HG03558 (cell line): Measurements from ENCODE around the gene HS3ST5.
"Not testable (repeated sequence)": the region's sequence is repeated elsewhere in the genome, so short reads cannot be mapped to it uniquely, and the experiment has no call there.

Source experiments
- ATAC-seq: cut with Tn5 transposase; IDR thresholded peaks from one replicate; pipeline ENCODE4 v1.9.1; 2021; ENCODE audit warnings: moderate number of reproducible peaks; ENCODE audit not compliant: unreplicated experiment; ENCODE audit errors: extremely low read depth

HS3ST5 gene

DNA sequence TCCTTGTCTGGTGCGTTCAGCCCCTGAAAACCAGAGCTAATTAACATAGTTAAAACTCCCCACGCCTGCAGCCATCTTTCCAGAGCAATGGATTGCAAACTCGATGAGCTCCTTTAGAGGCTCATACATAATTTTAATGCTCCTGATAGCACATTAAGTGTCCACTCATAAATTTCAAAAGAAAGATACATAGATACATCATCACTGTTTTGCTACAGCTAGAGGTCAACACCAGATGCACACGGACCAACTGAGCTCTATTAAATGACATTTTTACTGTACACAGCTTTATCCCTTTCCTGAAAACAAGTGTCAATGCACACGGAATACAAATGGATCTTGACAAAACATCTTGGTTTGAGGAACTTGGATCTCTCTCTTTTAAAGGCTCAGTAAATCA is 280.6 kb downstream of the HS3ST5 start:
- ATAC-seq: no peak

DNA sequence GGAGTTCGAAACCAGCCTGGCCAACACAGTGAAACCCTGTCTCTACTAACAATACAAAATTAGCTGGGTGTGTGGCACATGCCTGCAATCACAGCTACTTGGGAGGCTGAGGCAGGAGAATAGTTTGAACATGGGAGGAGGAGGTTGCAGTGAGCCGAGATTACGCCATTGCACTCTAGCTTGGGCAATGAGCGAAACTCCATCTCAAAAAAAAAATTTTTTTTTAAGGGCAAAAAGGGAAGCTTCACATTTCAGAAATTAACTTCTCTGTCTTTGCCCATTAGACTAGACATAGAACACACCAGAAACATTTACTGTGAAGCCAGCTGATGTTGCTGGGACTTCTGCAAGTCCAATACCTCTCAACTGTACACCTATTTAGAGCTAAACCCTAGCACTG is 281.1 kb downstream of the HS3ST5 start:
- no peak for ATAC-seq

DNA sequence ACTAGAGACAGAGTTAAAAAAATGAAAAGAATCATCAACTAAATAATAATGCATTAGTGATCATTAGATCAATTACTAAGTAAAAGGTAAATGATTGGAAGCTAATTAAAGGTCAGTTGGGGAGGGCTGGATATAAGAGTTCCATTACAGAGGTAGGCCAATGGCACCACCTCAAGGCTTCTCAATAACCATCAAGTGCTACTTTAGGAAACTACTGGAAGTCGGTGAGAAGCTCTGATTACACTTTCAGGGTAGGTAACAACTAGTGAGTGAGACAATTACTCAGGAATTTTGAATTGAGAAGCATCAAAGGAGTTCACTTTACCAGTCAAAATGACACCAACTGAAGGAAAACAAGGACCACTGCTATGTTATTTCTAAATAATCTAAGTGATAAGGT is 281.7 kb downstream of the HS3ST5 start:
- ATAC-seq: no peak

DNA sequence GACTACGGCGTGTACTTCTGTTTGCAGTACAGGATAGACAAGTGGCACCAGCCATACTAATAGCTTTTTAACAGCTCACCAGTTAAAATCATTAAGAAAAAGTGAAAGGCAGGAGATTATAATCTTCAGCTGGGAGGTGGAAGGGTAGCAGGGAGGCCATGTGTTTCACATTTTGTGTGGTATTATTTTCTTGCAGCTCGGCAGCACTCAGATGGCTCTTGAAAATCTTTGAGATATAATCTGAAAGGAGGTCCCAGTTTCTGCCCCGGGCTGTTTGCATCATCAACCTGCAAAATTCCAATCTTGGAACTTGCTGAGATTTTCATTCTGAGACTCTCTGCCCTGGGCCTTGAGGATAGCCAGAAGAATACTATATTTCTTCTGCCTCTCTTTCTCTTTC is 284.4 kb downstream of the HS3ST5 start:
- no peak for ATAC-seq

DNA sequence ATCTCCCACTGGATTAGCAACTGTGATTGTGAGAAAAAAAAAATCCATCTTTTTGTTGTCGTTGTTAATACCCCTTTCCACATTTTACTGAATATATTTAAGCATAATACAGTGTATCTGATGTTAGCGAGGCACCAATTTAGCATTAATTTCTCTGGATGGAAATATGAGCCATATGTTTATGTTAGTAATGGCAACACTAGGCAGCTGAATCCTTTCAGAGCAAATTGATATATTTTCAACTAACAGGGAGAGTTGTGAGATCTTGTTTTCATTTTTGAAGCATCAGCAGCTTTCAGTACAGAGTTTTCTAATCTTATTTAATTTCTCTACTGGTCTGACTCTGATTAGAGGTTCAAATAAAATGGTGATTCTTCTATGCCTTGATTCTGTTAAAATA is 287.1 kb downstream of the HS3ST5 start:
- ATAC-seq: no peak

DNA sequence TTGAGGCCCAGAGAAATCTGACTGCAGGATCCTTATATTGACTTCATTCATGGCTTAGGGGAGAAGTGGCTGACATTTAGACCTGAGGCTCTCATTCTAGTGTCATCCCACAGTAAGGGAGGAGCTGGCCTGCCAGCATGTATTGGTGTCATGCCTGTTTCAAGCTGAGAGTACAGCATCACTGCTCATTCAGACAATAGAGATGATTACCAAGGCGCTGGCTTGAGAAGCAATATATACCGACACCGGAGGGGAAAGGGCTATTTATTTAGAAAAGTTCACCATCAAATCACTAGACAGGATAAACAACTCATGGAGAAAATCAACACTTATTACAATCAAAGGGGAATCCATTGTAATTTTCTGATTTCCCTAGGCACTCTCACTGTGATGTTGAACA is 287.5 kb downstream of the HS3ST5 start:
- ATAC-seq: no peak

DNA sequence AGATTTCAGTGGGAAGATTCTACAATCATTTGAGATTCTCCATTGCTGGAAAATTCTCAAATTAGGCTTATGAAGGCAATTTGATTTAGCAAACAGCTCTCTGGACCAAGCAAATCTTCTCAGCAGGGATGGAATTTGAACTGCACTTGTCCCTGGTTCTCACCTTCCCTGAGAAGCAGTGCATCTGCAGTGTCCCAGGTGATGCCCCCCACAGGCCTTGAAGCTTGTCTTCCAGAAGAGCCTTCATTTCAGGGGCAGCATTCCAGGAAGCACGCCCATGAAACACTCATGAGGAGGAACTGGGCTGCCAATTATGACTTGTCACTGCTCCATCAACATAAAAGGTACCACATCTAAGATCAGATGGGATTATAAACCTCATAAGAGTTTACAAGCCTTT is 289.0 kb downstream of the HS3ST5 start:
- no peak for ATAC-seq

DNA sequence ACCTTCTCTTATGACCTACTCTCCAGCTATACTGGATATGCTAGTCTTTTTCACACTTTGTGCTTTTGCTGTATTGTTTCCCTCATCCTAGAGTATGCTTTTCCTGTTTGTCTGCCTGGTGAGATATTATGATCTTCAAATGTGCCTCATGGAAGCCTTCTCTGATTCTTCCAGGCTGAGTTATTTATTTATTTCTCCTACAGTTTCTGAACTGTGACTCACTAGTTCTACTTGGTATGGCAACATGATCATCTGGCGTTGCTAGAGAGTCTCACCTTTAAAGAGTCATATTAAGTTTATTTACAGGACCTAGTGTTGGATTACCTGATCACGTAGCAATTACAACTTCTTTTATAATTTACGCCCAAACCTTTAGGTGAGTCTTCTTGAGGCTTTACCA is 290.7 kb downstream of the HS3ST5 start:
- ATAC-seq: no peak

DNA sequence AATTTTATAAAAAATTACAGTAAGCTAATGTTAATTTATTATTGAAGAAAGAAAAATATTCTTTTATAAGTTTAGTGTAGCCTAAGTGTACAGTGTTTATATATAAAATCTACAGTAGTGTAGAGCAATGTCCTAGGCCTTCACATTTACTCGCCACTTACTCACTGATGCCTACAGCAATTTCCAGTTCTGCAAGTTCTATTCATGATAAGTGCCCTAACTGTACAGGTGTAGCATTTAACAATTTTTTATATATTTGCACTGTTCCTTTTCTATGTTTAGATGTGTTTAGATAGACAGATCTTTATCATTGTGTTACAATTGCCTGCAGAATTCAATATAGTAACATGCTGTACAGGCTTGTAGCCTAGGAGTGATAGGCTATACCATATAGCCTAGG is 291.8 kb downstream of the HS3ST5 start:
- ATAC-seq: no peak

DNA sequence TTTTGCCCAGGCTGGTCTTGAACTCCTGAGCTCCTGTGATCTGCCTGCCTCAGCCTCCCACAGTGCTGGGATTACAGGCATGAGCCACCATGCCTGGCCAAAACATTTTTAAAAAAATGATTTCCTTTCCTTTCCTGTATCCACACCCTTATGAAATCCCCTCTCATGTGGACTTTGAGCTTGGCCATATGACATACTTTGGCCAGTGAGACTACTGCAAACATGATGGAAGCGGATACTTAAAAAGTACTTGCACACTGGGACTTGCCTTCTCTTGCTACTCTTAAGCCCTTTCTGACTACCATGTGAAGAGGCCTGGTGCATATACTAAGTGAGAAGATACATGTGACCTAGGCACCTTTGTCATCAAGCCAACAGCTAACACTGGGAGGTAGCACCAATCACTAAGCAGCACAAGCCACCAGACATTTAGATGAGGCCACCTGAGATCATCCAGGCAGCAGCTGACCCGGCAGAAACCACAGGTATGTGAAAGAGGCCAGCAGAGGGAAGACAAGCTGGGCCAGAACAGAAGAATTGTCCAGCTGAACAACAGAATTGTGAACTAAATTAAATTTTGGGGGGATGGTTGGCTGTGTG is 293.4 kb downstream of the HS3ST5 start:
- no peak for ATAC-seq

DNA sequence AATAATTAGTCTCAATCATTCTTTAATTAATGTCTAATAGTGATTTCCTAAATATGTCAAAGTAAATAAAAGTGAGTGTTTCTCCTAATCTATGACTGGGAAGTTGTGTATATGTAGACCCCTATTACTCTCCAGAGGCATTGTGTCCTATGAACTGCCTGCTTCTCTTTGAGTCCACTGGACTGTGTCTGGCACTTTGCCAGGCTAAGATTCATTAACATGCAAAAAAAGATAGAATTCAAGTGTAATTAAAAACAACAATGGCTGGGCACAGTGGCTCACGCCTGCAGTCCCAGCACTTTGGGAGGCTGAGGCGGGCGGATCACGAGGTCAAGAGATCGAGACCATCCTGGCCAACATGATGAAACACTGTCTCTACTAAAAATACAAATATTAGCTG is 298.3 kb downstream of the HS3ST5 start:
- not testable (repeated sequence) for ATAC-seq

DNA sequence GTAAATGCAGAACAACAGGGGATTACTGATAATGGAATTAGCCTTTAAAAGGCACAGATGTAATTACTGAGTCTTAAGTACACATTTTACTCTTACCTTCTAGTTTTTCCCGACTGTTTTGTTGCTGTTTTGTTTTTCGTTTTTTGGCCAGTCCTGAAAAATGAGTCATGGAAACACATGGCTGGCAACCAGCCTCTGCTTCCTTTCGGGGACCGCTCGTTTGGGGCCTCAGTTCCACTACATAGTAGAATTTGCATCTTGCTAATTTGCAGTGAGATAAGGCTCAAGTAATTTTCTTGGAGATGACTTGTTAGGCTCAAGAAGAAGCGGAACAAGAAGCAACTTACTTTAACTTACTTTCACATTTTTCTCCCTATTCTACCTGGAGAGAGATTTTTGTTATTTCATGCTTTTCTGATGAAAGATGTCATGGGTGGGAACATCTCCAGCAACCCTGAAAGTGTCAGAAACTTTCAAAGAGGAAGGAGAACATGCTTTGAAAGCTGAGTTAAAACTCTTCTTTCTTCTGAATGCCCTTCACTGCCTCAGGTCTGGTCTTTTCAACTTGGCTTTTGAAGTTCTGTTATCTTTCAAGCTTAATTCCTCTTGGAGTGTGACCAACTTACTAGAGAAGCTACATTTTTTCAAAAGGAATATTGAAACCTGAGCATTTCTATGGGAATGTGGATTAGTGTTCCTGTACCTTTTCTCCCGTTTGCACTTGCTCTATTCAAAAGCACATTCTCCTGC is 300.4 kb downstream of the HS3ST5 start:
- ATAC-seq: no peak

DNA sequence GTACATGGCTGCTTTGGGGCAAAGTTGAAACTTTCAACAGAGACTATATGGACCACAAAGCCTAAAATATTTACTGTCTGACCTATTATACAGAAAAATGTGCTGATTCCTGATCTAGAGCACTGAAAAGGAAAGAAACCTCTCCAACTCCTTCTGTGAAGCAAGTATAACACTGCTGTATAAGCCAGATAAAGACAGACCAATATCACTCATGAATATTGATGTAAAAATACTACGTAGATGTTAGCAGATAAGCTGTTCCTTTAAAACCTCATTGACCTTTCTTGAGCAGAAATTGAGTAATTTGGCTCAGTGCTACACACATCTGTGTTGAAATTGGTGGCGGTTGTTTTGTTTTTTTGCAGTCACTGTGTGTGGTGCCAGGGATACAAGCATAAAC is 302.0 kb downstream of the HS3ST5 start:
- ATAC-seq: no peak

DNA sequence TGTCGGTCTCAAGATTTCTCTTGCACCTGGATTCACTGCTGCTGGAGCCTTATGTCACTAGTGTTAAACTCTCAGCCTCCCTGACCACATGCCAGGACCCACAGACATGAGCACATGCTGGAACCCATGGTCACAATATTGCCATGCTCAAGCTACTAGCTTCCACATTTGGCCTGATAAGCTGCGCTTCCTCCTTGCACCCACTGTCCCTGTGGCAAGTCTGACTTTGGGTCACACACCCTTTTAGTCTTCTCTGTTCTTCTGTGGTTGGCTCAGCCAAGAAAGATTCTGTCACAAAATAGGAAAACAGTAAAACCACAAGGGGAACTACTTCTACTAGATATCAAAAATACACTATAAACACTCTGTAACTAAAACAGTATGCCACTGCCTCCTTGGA is 303.0 kb downstream of the HS3ST5 start:
- no peak for ATAC-seq

DNA sequence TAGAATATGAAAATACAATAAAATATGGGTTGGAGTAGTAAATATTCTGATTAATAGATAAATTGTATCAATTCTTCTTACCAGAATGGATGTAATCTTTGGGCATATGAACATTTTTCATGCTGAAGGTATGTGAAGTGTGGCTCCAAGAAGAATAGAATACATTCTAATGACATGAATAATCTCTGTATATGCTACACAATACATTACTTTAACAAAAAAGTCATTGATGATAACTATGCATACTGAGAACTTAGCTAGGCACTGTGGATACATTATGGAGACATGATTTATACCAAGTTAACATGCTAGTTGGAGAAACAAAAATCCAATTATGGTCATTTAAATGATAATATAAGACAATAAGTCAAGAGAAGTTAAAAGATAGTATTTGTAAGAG is 309.2 kb downstream of the HS3ST5 start:
- ATAC-seq: no peak

DNA sequence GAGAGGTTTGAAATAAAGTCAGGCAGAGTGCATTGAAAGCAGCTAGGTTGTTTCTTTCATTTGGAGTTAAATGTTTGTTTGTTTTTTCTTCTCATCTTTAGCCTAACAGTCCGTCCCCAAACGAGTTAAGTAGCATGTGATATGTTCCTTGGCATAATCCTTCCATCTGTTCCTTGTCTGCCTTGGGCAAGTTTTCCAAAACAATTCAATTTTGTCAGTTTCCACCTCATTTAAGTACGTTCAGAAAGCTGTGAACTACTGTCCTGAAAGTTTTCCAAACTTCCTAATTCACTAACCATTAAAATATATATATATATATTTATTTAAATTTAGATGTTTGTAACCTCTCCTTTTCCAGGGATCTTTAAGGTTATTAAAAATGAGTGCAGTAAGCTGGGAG is 310.1 kb downstream of the HS3ST5 start:
- ATAC-seq: no peak

DNA sequence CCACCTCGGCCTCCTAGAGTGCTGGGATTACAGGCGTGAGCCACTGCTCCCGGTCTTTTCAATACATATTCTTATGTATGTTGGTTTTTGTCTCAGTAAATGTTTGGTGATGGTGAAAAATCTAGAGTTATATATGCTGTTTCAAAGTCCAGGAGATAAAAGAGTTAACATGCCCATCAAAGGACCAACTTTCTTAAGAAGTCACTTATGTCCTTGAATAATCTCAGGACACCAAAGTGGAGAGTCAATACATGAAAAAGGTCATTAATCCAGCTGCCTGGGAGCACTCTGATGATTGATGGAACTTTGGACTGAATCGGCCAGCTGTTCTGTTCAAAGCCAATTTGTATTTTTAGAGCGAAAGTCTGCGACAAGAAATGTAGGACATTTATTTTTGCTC is 312.1 kb downstream of the HS3ST5 start:
- ATAC-seq: no peak

DNA sequence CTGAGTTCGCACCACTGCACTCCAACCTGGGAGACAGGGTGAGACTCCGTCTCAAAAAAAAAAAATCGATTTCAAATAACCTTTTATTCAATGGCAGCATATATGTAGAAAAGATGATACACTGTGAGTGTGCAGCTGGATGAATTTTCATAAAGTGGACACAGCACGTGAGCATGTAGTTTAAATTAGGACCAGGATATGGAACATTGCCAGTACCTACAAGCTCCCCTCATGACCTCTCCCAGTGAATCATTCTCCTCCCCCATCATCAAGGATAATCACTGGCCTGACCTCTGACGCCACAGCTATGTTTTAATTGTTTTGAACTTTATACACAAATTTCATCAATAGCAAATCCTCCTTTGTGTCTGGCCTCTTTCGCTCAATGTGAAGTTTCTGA is 318.1 kb downstream of the HS3ST5 start:
- ATAC-seq: no peak

DNA sequence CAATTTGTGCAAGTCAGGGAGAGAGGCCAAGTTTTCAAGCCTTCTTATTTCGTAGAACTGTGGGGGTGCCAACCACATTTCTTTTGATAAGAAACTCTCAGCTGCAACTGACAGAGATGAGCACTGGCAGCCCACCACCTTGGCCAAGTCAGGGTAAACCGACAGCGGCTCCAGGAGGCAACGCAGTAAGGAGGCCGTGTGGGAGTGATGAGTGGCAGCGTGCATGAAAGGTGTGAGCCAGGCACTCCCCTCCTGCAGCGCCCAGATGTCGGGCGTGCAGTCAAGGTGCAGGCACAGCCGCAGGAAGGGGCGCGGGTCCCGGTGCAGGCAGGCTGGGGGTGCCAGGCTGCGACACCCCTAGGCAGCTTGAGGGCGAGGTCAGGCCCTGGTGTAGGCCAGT is 322.6 kb downstream of the HS3ST5 start:
- ATAC-seq: no peak

DNA sequence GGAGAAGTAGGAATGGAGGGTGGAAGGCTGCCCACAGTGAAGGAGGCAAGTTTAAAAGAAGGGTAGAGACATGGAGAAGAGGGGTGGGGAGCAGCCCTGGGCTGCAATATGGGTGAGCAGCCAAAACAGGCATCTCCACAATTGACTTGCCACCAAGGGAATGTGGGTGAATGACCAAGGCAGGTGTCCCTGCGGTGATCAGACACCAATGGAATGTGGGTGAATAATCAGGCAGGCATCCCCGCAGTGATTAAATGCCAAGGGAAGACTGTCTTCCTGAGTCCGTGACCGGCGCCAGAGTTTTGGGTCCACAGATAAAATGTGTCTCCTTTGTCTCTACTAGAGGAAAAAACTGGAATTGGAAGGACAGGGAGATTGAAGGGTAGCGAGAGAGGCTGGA is 325.7 kb downstream of the HS3ST5 start:
- not testable (repeated sequence) for ATAC-seq

DNA sequence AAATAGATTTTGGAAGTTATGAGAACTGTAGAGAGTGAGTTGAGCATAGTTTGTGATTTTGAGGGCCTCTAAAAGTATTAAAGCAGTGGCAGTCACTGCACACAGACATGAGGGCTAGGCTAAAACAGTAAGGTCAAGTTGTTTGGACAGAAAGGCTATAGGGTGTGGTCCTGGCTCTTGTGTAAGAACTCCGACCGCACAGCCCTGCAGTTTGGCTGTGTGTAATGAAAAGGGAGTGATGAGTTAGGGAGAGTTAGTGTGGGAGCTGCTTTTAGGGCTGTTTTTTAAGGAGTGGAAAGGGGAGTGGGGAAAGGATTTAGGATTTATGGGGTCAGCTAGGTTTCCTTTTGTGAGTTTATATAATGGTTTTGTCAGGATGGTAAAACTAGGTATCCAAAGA is 328.7 kb downstream of the HS3ST5 start:
- not testable (repeated sequence) for ATAC-seq

DNA sequence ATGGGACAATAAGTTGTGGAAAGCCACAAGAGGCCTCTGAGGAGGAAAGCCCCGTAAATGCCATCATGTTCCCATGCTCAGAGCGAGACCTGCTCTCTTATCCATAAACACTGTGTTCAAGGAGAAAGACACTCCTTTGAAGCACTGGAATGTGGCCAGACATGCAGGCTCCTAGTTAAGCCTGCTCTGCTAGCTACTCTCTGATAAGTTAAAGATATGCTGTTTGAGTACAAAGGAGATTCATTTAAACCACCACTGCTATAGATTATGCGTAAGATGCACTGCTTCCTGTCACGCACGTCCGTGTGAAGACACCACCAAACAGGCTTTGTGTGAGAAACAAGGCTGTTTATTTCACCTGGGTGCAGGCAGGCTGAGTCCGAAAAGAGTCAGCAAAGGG is 331.3 kb downstream of the HS3ST5 start:
- ATAC-seq: not testable (repeated sequence)
